CD4-positive, alpha-beta memory T cell (primary cell): ENCODE measurements around the gene ALKBH4. TPM values are rescaled to one million over a fixed set of nuclear protein-coding genes. Genes with fewer than 3 reads are reported as not detected.
"Not testable (repeated sequence)": the region's sequence is repeated elsewhere in the genome, so short reads cannot be mapped to it uniquely, and the experiment has no call there.

ENCODE experiments used
- CTCF ChIA-PET: fragments of 350-600 bp; sonication (Branson Sonifier 250); formaldehyde crosslinking; loops from one replicate; lab custom pipeline; 2021; ENCODE audit warnings: inconsistent platforms; ENCODE audit not compliant: partially characterized antibody; lab: Charles Lee
- POLR2A ChIA-PET: fragments of 350-600 bp; sonication (Branson Sonifier 250); formaldehyde crosslinking; loops from one replicate; lab custom pipeline; 2021; ENCODE audit not compliant: partially characterized antibody; lab: Charles Lee
- DNase-seq, 5 donors: peaks; one replicate each; pipeline versions ENCODE4 v3.0.0 to v3.0.0-alpha.2; 2020 to 2022; ENCODE audit warnings: mixed read lengths in 1 of 5
- H3K27ac ChIP-seq: one replicate; pipeline ENCODE4 v1.7.0; 2013; ENCODE audit warnings: low read depth, low read length
- H3K27me3 ChIP-seq: 2 replicates; pipeline ENCODE4 v1.7.0; 2013; ENCODE audit warnings: mild to moderate bottlenecking, low read length, moderate library complexity; ENCODE audit not compliant: insufficient read depth
- H3K36me3 ChIP-seq: 2 replicates; pipeline ENCODE4 v1.7.0; 2013; ENCODE audit warnings: mild to moderate bottlenecking, low read length, moderate library complexity; ENCODE audit not compliant: insufficient read depth
- H3K4me1 ChIP-seq: 2 replicates; pipeline ENCODE4 v1.7.0; 2013; ENCODE audit warnings: mild to moderate bottlenecking, low read length, moderate library complexity; ENCODE audit not compliant: insufficient read depth
- H3K4me3 ChIP-seq, 2 donors: one replicate each; pipeline ENCODE4 v1.7.0; 2013; ENCODE audit warnings: low read length in 2 of 2, mild to moderate bottlenecking in 1 of 2
- H3K9me3 ChIP-seq, 2 donors: one replicate each; pipeline ENCODE4 v1.7.0; 2013; ENCODE audit warnings: low read length in 2 of 2, control low read depth in 1 of 2; ENCODE audit not compliant: control insufficient read depth in 1 of 2
- H3K27ac Mint-ChIP-seq, 7 donors: one replicate each; pipeline ENCODE4 v1.8.0; 2020 to 2021; ENCODE audit warnings: mixed read lengths in 7 of 7, mild to moderate bottlenecking in 6 of 7, inconsistent platforms in 3 of 7, moderate library complexity in 3 of 7
- H3K27me3 Mint-ChIP-seq, 2 donors: one replicate each; pipeline ENCODE4 v1.8.0; 2020 to 2021; ENCODE audit warnings: mixed read lengths in 2 of 2
- H3K36me3 Mint-ChIP-seq, 2 donors: one replicate each; pipeline ENCODE4 v1.8.0; 2020 to 2021; ENCODE audit warnings: mixed read lengths in 2 of 2, inconsistent platforms in 1 of 2, mild to moderate bottlenecking in 1 of 2
- H3K4me1 Mint-ChIP-seq, 4 donors: one replicate each; pipeline ENCODE4 v1.8.0; 2020 to 2021; ENCODE audit warnings: mixed read lengths in 4 of 4, mild to moderate bottlenecking in 1 of 4
- H3K4me3 Mint-ChIP-seq, 8 donors: one replicate each; pipeline ENCODE4 v1.8.0; 2020 to 2021; ENCODE audit warnings: mixed read lengths in 8 of 8, mild to moderate bottlenecking in 7 of 8, moderate library complexity in 6 of 8, inconsistent platforms in 3 of 8
- H3K9me3 Mint-ChIP-seq, 8 donors: one replicate each; pipeline ENCODE4 v1.8.0; 2020 to 2021; ENCODE audit warnings: mixed read lengths in 8 of 8, mild to moderate bottlenecking in 5 of 8, inconsistent platforms in 3 of 8, moderate library complexity in 1 of 8
- intact Hi-C: fragments of 100-400 bp; cut with micrococcal nuclease; formaldehyde crosslinking; loops from one replicate; pipeline ENCODE4 v1.15.1; 2023
- polyA plus RNA-seq, 2 donors: library from polyadenylated mRNA; unstranded; fragments of 300-500 nt; fragmentation: Illumina TruSeq; gene quantifications; one replicate each; pipeline ENCODE4 v1.2.3, GENCODE V29; 2021
- total RNA-seq, 2 experiments: library from RNA; stranded (reverse); gene quantifications; one replicate each; pipeline ENCODE4 v1.2.3, GENCODE V29; 2021

ALKBH4 gene
- total and polyA plus RNA-seq, 4 experiments from 2014 or later = 11.8 to 16.6 (median 13.8) TPM

DNA sequence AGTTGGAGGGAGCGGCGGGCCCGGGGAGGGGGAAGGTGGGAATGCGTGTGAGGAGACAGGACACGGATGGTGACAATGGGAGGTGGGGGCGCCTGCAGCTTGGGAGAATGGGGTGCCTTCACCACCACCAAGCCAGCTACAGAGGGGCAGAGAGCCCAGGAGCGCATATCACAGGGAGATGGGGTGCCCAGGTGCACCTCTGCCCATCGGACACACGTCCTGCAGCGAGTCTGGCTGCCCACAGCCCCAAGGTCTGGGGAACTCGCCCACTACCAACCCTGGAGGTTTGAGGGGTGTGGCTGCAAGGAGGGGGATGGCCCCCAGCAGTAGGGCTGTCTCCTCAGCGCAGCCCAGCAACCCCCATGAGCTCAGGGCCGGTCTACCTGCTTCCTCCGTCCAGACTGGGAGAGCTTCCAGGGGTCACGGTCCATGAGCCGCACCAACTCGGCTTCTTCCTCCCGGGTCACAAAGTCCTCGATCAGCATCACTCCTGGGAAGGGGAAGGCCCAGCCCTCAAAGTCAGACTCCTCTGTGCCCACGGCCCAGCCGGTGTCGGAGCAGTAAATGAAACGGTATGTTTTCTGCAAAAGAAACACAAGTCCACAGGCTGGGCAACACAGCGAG is 5.3 kb downstream of the ALKBH4 start:
- Mint-ChIP-seq H3K9me3 (no peaks in the 10 kb centered on the region), H3K4me1 (peaks cover 6 to 29% (median 12%) of the 10 kb centered on the region in 4 donors), H3K27me3 (no peaks in the 10 kb centered on the region), H3K4me3 (no peak overlapping the region), H3K27ac (no peak overlapping the region), H3K36me3 (peaks cover 3 to 19% of the 10 kb centered on the region in 2 donors)
- no peak overlapping the region for H3K27ac ChIP-seq
- ChIA-PET CTCF (interaction anchor here (1.0 to 1.5 kb wide), 3 partner anchors 9 to 54 kb away, joined by 3 to 4 read pairs (median 4); no protein-coding TSS in a partner anchor), POLR2A (interaction anchor here (1.3 to 1.7 kb wide), 2 partner anchors 27 to 44 kb away, joined by 3 to 4 read pairs; no protein-coding TSS in a partner anchor)
- H3K27me3 ChIP-seq = no peaks in the 10 kb centered on the region
- H3K9me3 ChIP-seq = no peaks in the 10 kb centered on the region
- DNase-seq = no peak
- H3K4me1 ChIP-seq = peaks cover 17% of the 10 kb centered on the region
- intact Hi-C loops = no loop called here
- H3K4me3 ChIP-seq = no peak overlapping the region
- peaks cover 16% of the 10 kb centered on the region for H3K36me3 ChIP-seq

DNA sequence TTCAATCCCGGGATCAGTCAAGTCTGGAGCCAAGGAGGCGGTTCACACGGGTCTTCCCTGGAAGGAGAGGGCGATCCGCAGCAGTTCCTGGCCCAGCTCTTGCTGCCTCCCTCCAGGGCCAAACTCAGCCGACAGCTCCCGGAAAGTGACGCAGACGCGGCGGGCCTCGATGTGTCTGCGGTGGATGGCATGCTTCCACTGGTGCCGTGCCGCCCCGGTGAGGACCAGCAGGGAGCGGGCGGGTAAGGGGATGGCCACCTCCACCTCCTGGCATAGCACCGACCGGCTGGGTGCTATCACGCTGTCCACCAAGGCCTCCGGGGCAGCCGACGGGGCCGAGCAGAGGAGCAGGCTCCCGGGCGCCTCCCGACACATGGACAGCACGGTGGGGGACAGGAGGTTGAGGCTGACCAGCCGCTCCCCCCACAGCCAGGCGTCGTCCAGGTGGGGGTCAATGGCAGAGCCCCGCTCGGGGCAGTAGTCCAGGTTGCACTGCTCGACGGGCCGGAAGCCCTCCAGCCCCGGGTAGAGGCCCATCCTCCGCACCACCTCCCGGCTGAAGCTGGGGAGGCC is 7.2 kb downstream of the ALKBH4 start:
- CTCF ChIA-PET = interaction anchor here (1.5 to 3.4 kb wide), 2 partner anchors 26 to 52 kb away, joined by 3 to 17 read pairs; no protein-coding TSS in a partner anchor
- H3K4me1 Mint-ChIP-seq = peaks cover 1 to 15% (median 2%) of the 10 kb centered on the region in 4 donors
- no peak overlapping the region for H3K27ac ChIP-seq

DNA sequence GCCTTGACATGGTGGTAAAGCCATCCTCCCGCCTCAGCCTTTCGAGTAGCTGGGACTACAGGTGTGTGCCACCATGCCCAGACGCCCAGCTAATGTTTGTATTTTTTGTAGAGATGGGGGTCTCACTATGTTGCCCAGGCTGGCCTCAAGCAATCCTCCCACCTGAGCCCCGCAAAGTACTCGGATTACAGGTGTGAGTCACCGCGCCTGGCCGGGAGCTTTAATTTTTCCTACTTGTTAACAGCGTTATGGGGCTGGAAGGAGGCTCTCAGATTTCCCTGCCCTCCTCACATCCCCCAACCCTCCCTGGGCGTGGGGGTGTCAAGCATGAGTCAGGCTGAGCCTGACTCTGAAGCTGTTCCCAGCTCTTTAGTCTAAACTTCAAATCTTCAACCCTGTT is 8.3 kb downstream of the ALKBH4 start:
- H3K27ac Mint-ChIP-seq = no peak overlapping the region
- no peaks in the 10 kb centered on the region for H3K9me3 Mint-ChIP-seq
- intact Hi-C loops = no loop called here
- Histone ChIP-seq H3K9me3 (no peaks in the 10 kb centered on the region), H3K27me3 (no peaks in the 10 kb centered on the region), H3K27ac (no peak overlapping the region), H3K4me3 (no peak overlapping the region), H3K4me1 (no peaks in the 10 kb centered on the region), H3K36me3 (peaks cover 16% of the 10 kb centered on the region)
- H3K4me3 Mint-ChIP-seq = no peak overlapping the region
- ChIA-PET POLR2A (interaction anchor here (0.9 to 1.4 kb wide), 4 partner anchors 8 to 51 kb away, joined by 3 to 5 read pairs (median 4); partner anchors contain the start of gene ALKBH4), CTCF (interaction anchor here (1.4 to 3.4 kb wide), 4 partner anchors 11 to 51 kb away, joined by 3 to 17 read pairs (median 6); no protein-coding TSS in a partner anchor)
- H3K36me3 Mint-ChIP-seq = peaks cover 3 to 16% of the 10 kb centered on the region in 2 donors
- no peaks in the 10 kb centered on the region for H3K27me3 Mint-ChIP-seq
- H3K4me1 Mint-ChIP-seq = peaks cover 0 to 6% (median 2%) of the 10 kb centered on the region in 4 donors
- no peak for DNase-seq

More for the DNA sequence above, 7.2 kb downstream of the ALKBH4 start:
- H3K36me3 ChIP-seq = peaks cover 16% of the 10 kb centered on the region
- Mint-ChIP-seq H3K4me3 (no peak overlapping the region), H3K36me3 (peaks cover 3 to 16% of the 10 kb centered on the region in 2 donors), H3K27me3 (no peaks in the 10 kb centered on the region), H3K27ac (no peak overlapping the region), H3K9me3 (no peaks in the 10 kb centered on the region)
- no peaks in the 10 kb centered on the region for H3K27me3 ChIP-seq
- DNase-seq = no peak
- no peak overlapping the region for H3K4me3 ChIP-seq
- intact Hi-C loops = no loop called here
- H3K4me1 ChIP-seq = no peaks in the 10 kb centered on the region
- no peaks in the 10 kb centered on the region for H3K9me3 ChIP-seq
- POLR2A ChIA-PET = no interaction called here

DNA sequence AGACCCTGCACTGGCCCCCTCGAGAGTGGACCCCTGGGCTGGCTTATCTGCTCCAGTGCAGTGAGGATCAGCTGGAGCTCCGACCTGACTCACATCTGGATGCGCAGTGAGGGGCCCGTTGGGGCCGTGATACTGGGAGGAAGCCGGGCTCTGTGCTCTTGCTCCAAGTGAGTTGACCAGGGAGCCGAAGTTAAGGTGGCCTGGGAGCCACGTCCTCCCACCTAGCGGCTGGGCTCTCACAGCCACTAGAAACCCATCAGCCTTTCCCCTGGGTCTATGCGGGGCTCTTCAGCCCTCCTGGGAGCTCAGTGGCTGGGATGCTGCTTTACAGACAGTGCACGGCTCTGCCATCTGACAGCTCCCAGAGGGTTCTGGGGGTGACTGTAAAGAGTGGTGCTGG is 9.1 kb downstream of the ALKBH4 start:
- Mint-ChIP-seq H3K27me3 (no peaks in the 10 kb centered on the region), H3K9me3 (no peaks in the 10 kb centered on the region), H3K36me3 (peaks cover 1 to 13% of the 10 kb centered on the region in 2 donors), H3K4me1 (peaks cover 0 to 2% (median under 1%) of the 10 kb centered on the region in 4 donors), H3K4me3 (no peak overlapping the region), H3K27ac (no peak overlapping the region)
- no peaks in the 10 kb centered on the region for H3K27me3 ChIP-seq
- no peak for DNase-seq
- ChIA-PET POLR2A (interaction anchor here (0.9 to 1.4 kb wide), 4 partner anchors 9 to 50 kb away, joined by 3 to 5 read pairs (median 4); partner anchors contain the start of gene ALKBH4), CTCF (interaction anchor here (1.4 to 3.4 kb wide), 3 partner anchors 12 to 50 kb away, joined by 5 to 17 read pairs (median 7); no protein-coding TSS in a partner anchor)
- no peak overlapping the region for H3K27ac ChIP-seq
- no peaks in the 10 kb centered on the region for H3K9me3 ChIP-seq
- H3K36me3 ChIP-seq = peaks cover 16% of the 10 kb centered on the region
- intact Hi-C loops = no loop called here
- no peak overlapping the region for H3K4me3 ChIP-seq
- no peaks in the 10 kb centered on the region for H3K4me1 ChIP-seq

DNA sequence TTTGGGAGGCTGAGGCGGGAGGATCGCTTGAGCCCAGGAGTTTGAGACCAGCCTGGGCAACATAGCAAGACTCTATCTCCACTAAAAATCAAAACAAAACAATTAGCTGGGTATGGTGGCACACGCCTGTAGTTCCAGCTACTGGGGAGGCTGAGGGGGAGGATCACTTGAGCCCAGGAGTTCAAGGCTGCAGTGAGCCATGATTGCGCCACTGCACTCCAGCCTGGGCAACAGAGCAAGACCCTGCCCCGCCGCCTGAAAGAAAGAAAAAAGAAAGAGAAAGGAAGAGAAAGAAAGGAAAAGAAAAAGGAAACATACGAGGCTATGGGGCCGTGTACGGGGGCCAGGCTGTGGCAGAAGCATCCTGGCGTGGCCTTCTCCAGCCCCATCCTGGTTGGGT is 9.7 kb downstream of the ALKBH4 start:
- ChIA-PET POLR2A (interaction anchor here (1.2 to 1.4 kb wide), 2 partner anchors 32 to 39 kb away, joined by 3 read pairs; no protein-coding TSS in a partner anchor), CTCF (interaction anchor here (1.8 kb wide), 1 partner anchor 43 kb away, joined by 7 read pairs; no protein-coding TSS in a partner anchor)
- H3K36me3 ChIP-seq = peaks cover 16% of the 10 kb centered on the region
- H3K27me3 ChIP-seq, H3K9me3 Mint-ChIP-seq, H3K9me3 ChIP-seq, H3K4me1 ChIP-seq, H3K27me3 Mint-ChIP-seq, H3K27ac ChIP-seq, H3K4me3 Mint-ChIP-seq, H3K4me1 Mint-ChIP-seq, H3K4me3 ChIP-seq, DNase-seq, intact Hi-C loops: not testable (repeated sequence)
- Mint-ChIP-seq H3K27ac (peak overlapping the region in 1 of 7 donors; percentile 72), H3K36me3 (peaks cover 0 to 11% of the 10 kb centered on the region in 2 donors)

DNA sequence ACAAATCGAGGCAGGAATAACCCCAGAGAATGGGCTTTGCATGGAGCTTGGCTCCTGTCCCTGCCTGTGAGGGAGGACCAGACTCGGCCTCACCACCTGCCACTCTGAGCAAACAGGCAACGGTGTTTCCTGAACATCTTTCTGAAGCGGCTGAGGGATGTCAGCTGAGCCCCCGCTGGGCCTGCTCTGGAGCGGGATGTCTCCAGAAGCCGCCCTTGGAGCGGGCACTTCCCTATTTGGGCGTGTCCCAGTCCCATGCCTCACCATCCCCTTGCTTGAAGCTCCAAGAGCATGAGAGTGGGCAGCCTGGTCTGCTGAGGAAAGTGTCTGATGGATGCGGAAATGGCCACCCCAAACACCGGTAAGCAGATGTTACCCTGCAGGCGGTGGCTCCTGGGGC is 10.2 kb downstream of the ALKBH4 start:
- H3K27me3 ChIP-seq = no peaks in the 10 kb centered on the region
- Mint-ChIP-seq H3K4me1 (peaks cover 0 to 4% (median 2%) of the 10 kb centered on the region in 4 donors), H3K27ac (peak overlapping the region in 1 of 7 donors; percentile 36), H3K27me3 (no peaks in the 10 kb centered on the region), H3K36me3 (peaks cover 0 to 11% of the 10 kb centered on the region in 2 donors), H3K4me3 (no peak overlapping the region), H3K9me3 (no peaks in the 10 kb centered on the region)
- H3K9me3 ChIP-seq = no peaks in the 10 kb centered on the region
- intact Hi-C loops = no loop called here
- H3K4me3 ChIP-seq = no peak overlapping the region
- POLR2A ChIA-PET = interaction anchor here (1.0 to 1.4 kb wide), 2 partner anchors 38 to 59 kb away, joined by 3 to 4 read pairs; partner anchors contain the start of gene PRKRIP1
- peaks cover 16% of the 10 kb centered on the region for H3K36me3 ChIP-seq
- CTCF ChIA-PET = no interaction called here
- no peaks in the 10 kb centered on the region for H3K4me1 ChIP-seq
- no peak for DNase-seq
- no peak overlapping the region for H3K27ac ChIP-seq

DNA sequence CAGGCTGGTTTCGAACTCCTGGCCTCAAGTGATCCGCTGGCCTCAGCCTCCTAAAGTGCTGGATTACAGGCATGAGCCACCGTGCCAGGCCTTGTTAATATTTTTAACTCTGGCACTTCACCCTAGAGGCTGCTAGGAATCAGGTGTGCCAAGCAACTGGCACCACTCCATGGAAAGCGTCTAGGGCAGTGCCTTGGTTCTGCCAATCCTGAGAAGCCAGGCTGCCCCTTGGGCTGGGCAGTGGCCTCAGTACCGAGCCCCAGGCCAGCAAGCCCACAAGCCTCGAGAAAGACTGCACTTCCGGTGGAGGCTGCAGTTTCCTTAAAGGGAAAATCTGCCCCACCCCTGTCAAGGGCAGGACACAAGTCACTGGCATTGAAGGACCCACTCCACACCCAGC is 11.3 kb downstream of the ALKBH4 start:
- Histone ChIP-seq H3K4me1 (no peaks in the 10 kb centered on the region), H3K36me3 (peaks cover 16% of the 10 kb centered on the region), H3K27me3 (no peaks in the 10 kb centered on the region), H3K4me3 (no peak overlapping the region), H3K27ac (no peak overlapping the region), H3K9me3 (no peaks in the 10 kb centered on the region)
- Mint-ChIP-seq H3K4me1 (peaks cover 0 to 4% (median 2%) of the 10 kb centered on the region in 4 donors), H3K9me3 (no peaks in the 10 kb centered on the region), H3K4me3 (no peak overlapping the region), H3K36me3 (peaks cover 0 to 10% of the 10 kb centered on the region in 2 donors), H3K27ac (peak overlapping the region in 1 of 7 donors; percentile 42), H3K27me3 (no peaks in the 10 kb centered on the region)
- CTCF ChIA-PET = interaction anchor here (4.4 to 7.2 kb wide), 2 partner anchors 39 to 52 kb away, joined by 21 to 134 read pairs; no protein-coding TSS in a partner anchor
- POLR2A ChIA-PET = interaction anchor here (0.9 to 1.4 kb wide), 2 partner anchors 49 to 55 kb away, joined by 3 to 4 read pairs; no protein-coding TSS in a partner anchor
- intact Hi-C loops = no loop called here
- DNase-seq = no peak
